GM18870 (cell line): ENCODE measurements around the gene MARCHF4.

Source experiments
- ATAC-seq: cut with Tn5 transposase; IDR thresholded peaks from one replicate; pipeline ENCODE4 v1.9.1; 2021; ENCODE audit warnings: moderate library complexity; ENCODE audit not compliant: unreplicated experiment

The MARCHF4 gene, protein sequence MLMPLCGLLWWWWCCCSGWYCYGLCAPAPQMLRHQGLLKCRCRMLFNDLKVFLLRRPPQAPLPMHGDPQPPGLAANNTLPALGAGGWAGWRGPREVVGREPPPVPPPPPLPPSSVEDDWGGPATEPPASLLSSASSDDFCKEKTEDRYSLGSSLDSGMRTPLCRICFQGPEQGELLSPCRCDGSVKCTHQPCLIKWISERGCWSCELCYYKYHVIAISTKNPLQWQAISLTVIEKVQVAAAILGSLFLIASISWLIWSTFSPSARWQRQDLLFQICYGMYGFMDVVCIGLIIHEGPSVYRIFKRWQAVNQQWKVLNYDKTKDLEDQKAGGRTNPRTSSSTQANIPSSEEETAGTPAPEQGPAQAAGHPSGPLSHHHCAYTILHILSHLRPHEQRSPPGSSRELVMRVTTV

DNA sequence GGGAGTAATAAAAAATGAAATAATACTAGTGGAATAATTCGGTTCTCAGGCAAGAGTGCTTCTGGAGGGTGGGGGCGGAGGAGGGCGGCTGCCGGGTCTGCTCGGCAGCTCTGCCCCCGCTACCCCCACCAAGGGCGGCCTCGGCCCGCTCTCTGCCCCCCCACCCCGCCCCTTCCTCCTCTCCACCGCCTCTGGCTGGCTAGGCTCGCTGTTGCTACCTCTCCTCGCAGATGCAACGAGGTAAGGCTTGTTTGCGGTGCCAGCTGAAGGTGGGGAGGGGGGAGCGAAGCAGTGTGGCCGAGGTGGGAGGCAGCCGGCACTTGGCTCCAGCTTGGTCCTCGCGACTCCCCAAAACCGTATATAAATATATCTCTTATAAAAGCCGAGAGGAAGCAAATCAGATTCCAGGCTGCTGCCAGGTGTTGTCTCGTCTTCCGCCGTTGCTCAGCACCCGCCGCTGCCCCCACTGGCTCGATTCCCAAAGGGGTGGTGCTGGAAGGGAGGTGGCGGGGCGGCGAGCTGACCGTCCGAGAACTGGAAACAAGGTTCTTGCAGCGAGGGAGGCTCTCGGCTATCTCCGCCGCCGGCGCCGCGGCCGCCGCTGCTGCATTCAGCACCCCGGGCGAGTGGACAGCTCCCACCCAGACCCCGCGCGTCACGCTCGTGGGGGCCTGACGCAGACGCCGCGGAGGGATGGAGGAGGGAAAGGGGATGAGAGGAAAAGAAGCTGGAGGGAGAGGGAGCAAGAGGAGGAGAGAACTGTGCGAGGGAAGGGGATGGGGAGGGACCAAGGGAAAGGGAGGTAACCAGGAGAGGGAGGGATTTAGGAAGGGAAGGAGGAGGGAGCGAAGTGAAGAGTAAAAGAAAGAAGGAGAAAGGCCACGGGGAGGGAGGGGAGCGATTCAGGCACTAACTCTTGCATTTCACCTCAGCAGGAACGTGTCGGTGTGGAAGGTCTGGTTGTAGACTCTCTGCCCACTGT, at the start of gene MARCHF4:
MARCHF4 (minus strand) TSS at position 763 of the 982 bp plus-strand sequence. CDS start 2,223 bp downstream, outside the sequence.
- no peak for ATAC-seq

DNA sequence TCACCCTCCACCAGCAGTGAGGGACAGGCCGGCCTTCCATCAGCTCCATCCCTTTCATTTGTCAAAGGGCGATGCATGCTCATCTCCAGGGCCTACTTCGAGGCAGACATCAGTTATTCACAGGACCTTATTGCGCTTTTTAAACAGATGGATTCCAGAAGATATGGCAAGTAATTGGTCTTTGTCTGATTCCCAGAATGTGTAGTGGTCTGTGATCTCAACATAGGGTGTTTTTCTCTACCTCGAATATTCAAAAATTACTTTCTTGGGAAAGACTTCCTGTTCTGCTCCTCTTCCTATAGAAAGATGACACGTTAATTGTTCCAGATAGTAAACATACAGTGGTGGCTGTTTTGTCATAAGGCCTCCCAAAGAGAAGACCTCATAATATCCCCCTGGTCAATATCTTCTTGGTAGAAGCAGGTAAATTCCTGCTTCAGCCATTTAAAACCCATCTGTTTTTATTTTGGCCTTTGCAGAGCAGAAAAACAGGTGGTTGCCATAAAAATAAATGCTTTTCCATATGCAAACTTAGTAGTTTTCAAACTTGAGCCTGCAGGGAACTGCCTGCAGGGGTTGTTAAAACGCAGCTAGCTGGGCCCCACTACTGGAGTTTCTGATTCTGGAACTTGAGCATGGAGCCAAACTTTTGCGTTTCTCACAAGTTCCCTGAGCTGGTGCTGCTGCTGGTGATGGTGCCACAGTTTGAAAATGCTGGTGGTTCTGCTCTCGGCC, 48.3 kb upstream of the MARCHF4 start:
- no peak for ATAC-seq

DNA sequence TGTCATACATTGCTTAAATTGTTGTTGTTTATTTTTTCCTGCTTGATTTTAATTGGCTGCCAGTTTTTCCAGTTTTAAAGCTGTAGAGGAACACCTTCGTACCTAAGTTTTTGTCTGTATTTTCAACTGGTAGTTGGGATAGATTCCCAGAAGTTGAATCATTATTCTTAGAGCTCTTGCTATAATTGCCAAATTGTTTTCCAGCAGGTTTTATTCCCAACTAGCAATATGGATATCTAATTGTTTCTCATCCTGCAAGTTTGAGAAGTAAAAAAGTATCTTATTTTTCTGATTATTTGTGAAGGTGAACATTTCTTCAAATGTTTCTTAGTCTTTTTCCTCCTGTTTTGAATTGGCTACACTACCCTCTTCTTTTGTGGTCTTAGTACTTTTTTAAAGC, 46.7 kb upstream of the MARCHF4 start:
- no peak for ATAC-seq

DNA sequence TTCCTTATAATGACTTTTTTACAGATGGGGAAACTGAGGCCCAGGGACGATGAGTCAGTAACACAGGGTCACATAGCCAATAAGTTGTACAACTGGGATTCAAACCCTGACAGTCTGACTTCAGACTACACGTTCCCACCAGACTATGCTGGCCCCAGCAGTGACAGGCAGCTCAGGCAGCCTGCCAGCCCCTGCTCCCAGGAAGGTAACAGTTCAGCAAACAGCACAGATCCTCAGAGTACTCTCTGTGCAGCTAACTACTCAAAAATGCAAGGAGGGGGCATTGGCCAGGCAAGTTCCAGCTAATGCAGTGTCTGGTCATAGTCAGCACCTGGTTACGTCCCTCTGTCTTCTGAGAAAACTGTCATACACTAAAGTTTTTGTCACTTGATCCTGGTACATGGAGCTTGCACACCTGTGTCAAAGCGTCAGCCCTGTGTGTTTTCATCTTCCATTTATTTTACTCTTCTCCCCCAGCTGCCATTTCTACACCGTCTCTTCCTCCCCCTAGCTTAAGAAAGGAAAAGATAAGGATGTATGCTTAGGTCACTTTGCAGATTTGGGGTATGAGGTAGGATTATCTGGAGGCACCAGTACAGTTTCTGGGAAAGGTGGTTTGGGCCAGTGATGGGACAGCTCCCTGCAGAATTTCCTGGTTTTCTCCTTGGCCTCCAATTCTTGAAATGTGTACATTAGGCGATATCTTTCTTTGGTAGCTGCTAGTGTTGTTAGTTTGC, 44.5 kb upstream of the MARCHF4 start:
- ATAC-seq = no peak

DNA sequence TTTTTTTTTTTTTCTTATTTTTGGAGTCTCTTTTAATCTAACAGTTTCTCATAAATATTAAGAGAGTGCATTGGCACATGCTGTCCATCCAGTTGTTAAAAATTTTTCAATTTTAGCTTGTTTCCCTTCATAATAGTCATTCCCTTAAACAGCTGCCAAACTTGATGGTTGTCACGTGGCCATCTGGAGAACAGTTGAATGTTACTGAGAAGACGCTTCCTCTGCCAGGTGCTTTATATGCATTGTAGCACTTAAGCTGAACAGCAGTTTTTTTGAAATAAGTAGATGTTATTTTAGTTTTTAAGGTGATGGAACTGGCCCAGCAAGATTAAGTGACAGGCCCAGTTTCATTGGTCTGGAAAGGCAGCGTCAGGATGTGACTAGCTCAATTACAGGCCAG, 43.3 kb upstream of the MARCHF4 start:
- no peak for ATAC-seq

DNA sequence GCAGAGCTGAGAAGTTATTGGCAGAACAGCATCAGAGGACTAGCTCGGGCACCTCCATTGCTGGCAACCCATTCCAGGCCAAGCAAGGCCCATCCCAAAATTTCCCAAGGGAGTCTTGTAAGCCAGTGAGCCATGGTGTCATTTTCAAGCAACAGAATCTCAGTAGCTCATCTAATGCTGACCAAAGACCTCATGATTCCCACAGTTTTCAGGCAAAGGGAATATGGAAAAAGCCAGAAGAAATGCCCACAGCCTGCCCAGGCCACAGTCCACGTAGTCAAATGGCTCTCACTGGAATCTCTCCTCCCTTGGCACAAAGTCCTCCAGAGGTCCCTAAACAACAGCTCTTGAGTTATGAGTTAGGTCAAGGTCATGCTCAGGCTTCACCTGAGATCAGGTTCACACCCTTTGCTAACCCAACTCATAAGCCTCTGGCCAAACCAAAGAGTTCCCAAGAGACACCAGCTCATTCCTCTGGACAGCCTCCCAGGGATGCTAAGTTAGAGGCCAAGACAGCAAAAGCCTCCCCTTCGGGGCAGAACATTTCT, 42.6 kb upstream of the MARCHF4 start:
- no peak for ATAC-seq

DNA sequence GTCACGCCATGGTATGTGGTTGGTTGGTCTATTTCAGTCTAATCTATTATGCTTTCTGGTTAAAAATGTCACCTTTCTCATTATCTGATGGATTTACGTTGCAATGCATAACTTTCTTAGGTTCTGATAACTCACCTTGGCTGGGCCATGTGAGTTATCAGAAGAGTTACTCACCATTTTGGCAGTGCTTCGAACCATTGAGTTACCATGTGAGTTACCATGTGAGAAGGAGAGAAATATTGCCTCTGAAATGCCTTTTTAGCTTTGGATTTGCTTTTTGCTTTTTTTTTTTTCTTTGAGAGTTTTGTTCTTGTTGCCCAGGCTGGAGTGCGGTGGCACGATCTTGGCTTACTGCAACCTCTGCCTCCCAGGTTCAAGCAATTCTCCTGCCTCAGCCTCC, 41.6 kb upstream of the MARCHF4 start:
- ATAC-seq = no peak

DNA sequence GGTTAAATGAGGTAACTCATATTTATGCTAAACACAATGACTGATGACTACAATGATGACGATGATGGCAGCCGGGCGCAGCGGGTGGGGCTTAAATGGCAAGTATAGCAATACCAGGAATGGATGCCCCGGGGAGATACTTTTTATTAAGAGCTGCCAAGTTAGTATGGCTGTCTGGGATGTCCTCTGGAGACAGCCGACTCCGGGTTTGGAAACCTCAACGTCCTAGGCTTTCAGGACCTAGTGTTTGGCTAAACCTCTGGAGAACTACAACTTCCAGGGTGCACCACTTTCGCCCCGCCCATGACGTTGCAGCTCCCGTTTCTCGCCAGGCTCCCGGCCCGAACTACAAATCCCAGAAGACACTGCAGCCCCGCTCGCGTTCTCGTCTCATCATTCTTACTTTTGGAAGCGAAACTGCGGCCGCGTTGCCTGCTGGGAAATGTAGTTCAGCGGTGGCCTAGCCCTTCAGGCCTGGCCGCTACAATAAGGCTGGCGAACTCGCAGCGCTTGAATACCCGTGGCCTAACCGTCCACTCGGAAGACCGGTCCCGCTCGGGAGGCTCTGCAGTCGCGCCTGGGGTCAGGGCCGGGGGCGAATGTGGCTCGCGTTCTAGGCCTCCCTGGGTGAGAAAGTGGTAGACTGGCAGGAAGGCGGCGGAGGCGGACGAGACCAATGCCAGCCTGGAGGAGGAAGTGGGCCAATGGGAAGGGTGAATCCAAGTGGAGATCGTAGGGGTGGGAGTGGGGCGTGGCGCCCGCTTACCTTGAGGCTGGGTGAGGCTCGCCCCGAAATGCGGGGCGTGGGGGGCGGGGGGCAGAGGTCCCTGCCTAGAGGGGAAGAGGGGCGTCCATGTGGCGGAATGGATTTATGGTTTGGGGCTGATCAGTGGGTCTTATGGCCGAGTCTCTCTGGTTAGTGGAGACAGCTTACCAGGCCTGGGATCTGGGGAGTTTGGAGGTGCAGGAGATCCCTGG, 40.0 kb upstream of the MARCHF4 start, which contains the start of gene SMARCAL1:
SMARCAL1 (plus strand) TSS at position 463 of the 978 bp plus-strand sequence. CDS start 2,221 bp downstream, outside the sequence.
- peak; percentile 95 for ATAC-seq

DNA sequence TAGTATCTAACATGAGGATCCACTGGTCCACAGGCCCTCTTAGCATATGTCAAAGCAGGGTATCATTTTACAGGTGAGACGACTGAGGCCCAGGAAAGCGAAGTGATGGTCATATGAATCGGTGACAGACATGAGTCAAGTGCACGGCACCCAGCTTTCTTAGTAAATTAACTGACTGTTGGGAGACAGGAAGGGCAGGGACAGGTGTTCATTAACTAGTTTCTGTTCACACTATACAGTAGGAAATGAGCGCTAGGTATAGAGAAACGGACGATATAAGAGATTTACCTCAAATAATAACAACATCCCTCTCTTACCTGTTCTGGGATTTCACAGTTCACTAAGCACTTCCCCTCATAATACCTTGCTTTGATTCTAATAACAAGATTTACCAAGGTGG, 38.3 kb upstream of the MARCHF4 start:
- ATAC-seq = no peak

DNA sequence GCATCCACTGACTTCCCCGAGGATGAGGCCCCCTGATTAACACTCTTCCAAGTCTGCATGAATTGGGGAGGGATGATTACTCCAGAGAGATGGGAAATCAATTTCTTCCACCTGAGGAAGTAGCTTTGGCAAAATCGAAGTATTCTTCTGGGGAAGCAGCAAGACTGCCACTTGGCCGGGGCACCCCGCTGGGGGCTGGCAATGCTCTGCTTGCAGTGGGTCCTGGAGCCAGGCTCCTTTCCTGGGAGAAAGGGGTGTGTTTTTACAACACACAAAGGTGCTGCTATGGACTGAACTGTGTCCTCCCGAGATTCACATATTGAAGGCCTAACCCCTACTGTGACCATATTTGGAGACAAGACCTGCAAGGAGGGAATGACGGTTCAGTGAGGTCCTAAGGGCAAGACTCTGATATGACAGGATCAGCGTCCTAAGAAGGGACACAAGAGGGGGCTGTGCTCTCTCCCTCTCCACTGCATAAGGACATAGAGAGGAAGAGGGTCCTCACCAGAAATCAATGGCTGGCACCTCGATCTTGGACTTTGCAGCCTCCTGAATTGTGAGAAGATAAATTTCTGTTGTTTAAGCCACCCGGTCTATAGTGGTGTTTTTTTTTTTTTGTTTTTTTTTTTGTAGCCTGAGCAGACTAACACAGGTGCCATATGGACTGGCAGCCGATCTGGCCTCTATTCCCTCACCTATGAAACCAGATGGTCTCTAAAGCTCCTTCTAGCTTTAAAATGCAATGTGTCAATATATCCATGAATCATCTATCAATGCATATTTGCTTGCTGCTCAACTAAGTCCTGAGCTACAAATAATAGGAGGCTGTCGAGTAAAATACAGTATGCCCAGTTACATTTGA, 36.4 kb upstream of the MARCHF4 start:
- no peak for ATAC-seq

DNA sequence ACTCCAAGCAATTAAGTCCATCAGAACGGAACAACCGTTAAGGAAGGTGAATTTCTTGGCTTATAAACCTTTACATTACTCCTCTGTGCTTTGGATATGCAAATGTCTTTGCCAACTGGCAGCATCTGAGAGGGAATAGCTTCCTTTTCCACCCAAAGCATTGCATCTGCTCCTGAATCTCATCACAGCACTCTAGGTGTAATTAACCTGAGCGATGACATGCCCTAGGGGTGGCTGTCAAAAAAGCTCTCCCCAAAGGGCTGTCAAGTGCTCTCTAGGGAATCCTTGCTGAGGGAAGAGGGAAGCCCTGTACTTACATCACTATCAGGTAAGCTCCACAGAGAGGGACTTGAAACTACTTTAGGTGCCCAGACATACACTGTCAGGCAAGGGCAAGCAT, 34.5 kb upstream of the MARCHF4 start:
- ATAC-seq = no peak

DNA sequence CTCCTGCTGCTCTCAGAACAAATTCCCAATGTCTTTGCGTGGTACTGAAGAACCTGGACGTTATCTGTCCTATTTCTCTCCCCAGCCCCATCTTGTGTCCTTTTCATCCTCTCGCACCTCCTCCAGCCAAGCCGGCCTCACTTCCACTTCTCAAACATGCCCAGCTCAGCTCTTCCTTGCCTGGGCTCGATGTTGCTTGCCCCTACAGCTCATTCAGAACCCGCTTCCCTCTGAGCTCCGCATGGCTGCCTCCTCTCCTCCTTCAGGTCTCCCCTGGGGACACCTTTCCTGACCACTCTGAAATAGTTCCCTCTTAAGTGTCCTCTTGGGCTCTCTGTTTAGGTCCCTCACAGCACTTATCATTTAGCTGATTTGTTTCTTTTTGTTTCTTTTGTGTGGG, 33.3 kb upstream of the MARCHF4 start:
- ATAC-seq = no peak

DNA sequence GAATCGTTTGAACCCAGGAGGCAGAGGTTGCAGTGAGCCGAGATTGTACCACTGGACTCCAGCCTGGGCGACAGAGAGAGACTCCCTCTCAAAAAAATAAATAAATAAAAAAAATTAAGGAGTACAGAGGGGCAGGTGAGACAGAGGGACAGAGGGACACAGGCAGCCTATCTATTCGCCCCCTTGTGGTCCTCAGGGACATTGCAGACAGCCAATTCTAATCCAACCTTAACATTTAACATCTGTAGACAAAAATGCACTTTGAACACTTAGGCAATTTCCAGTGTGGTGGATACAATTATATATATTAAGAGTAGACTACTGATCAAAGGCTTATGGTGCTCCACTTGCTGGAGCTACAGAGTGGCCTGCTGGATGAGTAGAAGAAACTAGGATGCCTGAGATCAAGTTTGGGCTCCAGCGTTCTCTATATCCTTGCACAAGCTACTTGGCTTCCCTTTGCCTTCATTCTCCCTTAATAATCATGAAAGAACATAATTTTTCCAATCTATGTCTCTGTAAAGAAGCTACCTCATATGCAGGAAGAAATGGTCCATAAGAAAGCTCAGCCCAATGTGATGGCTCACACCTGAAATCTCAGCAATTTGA, 31.8 kb upstream of the MARCHF4 start:
- no peak for ATAC-seq

DNA sequence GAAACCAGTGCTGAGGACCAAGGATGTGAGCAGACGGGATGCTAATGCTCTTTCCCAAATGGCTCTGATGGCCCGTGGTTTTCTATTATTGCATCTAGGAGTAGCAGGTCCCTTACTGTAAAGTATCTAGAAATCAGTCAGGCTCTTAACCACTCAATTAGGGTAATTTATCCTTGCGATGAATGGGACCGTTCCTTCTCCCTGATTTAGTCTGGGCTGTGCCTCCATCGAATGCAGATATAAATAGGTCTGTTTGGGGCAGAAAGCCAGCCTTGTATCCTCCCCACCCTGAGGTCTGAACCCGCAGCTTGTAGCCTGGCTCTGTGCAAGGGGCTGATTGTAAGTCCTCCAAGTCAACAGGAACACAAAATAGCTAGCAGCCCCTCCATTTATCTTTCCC, 30.5 kb upstream of the MARCHF4 start:
- ATAC-seq = no peak

DNA sequence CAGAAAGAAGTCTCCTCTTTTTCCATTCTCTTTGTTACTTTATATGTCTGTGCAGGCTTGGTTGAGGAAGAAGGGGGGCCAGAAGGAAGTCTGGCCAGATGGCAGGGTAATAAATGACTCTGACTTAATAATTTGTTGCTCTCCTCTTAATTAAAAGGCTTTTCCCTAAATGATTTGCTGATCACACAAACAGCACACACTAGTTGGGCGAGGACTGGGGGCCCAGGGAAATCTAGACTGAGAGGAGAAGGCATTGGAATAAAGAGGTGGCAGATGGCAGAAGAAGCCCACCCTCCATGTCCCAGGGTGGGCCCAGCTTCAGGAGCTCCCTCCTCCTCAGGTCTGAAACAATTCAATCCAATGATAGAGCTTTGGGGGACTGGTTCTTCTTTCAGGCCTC, 27.3 kb upstream of the MARCHF4 start:
- ATAC-seq = no peak

DNA sequence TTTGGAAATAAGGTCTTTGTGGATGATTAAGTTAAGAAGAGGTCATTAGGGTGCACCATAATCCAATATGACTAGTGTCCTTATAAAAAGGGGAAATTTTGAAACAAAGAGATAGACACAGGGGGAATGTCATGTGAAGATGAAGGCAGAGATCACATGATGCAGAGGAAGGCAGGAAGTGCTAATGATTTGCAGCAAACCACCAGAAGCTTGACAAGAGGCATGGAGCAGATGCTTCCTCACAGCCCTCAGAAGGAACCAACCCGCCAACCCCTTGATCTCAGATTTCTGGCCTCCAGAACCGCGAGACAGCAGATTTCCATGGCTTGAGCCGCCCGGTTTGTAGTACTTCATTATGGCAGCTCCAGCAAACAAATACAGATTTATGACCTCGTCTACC, 22.6 kb upstream of the MARCHF4 start:
- no peak for ATAC-seq
